Keratinocyte (primary cell): ENCODE data around the gene SLC38A8.

Experiments
- CTCF ChIP-seq, 3 experiments: IDR thresholded peaks in 1 of 3; conservative IDR thresholded peaks in 1 of 3; optimal IDR thresholded peaks in 1 of 3; 2 replicates in 2 of 3; 3 replicates in 1 of 3; pipeline versions ENCODE3 to v1.5.1; 2011; ENCODE audit warnings: low read length in 3 of 3, mild to moderate bottlenecking in 3 of 3, moderate library complexity in 2 of 3, control low read depth in 1 of 3, inconsistent platforms in 1 of 3; ENCODE audit not compliant: insufficient read depth in 2 of 3; ENCODE audit errors: extremely low read depth in 1 of 3
- EZH2 ChIP-seq: IDR thresholded peaks from one replicate; pipeline ENCODE4 v1.6.1; 2012; ENCODE audit warnings: inconsistent platforms, mild to moderate bottlenecking, low read length, moderate library complexity

- TF ChIP-seq CTCF (optimal IDR thresholded peaks at IDR 0.05 in 1 of 3, IDR thresholded peaks at IDR 0.05 in 1 of 3, conservative IDR thresholded peaks at IDR 0.05 in 1 of 3; ENCODE audit: extremely low read depth in 1 of 3, insufficient read depth in 2 of 3, low read length in 3 of 3) = no peak
- TF ChIP-seq EZH2 = no peak
Observed at GRCh38 chr16:84034516-84034915, 8.1 kb downstream of the SLC38A8 start.
